ENCODE results near the gene AKIRIN2.

The AKIRIN2 gene

DNA sequence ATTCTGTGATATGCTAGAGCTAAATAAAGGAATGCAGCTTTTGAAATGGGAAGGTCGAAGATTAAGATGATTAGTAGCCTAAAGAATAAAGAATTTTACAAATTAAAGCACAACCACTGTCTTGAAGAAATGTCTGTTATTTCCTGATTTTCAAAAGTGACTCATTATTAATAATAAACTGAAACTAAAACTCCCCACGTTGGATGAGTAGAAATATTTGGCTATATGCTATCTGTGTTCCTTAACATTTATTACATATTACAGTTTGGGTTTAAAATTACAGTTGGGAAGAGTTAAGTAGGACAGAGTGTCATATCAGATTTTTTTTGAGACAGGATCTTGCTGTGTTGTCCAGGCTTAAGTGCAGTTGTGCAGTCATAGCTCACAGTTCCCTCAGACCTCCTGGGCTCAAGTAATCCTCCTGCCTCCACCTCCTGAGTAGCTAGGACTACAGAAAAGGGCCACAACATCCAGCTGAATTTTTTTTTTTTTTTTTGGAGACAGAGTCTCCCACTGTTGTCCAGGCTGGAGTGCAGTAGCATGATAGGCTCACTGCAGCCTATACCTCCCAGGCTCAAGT, 47.1 kb downstream of the AKIRIN2 start:
- no peak for DNase-seq (ENCODE audit: low spot score)

- DNase-seq (ENCODE audit: low spot score), result no peak
Observed at GRCh38 chr6:87654122-87654521, 47.9 kb downstream of the AKIRIN2 start.

DNA sequence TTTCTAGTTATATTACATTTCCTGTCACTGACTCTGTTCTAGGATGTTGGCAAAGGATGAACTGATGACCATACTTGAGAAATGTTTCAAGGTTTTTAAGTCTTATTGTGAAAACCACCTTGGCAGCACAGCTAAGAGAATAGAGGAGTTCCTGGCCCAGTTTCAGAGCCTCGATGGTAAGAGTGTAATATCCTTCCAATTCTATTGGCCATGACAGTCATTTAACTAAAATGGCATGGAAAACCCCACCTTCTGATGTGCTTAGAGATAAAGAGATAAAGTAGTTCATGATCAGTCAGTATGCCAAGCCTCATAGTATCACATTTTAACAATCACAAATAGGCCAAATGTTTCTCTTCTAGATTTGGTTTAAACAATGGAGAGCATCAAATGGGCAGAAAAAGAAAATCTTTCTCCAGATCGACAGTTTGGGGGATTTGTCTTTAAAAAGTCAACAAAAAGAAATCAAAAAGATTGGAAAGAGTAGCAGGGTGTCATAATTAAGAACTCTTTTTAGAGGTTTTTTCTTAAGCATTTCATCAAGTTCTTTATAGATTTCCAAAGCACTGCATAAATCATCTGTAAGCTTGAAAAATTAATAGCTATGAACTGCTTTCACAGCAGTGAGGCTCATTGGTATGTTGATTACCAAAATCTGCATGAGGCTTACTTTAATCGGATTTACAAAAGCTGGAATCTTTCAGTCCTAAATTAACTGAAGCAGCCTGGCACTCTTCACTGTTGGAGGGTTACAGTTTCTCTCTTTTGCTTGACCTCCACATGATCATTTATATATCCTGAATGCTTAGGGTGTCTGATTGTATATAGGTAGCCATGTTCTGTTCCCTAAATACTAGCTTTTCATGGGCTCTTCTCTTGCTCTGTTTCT, 48.7 kb downstream of the AKIRIN2 start:
- DNase-seq (ENCODE audit: low spot score), result no peak

- DNase-seq (ENCODE audit: low spot score), result no peak
Observed at GRCh38 chr6:87645080-87645479, 57.0 kb downstream of the AKIRIN2 start.

DNA sequence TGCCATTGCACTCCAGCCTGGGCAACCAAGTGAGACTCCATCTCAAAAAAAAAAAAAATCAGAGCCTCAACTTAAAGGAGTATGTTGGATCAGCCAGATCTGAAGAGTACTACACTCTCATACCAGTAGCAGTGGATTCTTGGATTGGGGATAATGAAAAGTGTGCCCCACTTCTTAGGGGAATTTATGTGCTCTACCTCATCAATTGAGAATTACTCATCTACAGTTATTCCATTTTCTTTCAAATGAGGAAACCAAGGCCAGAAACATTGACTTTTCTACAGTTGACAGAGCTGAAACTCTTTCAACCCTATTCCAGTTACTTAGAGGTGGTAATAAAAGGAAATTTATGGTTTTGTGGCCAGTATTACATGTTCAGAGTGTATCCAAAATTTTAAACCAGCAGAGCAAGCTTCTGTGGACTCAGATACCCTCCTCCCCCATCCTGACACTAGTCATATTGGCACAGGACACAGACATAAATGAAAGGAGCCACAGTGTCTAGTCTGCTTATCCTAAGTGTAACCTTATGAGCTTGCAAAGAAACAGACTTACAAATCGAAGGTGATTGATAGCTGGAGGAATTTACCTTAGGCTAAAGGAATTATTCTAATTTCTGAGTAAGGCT, 60.9 kb downstream of the AKIRIN2 start:
- DNase-seq (ENCODE audit: low spot score), result no peak

DNA sequence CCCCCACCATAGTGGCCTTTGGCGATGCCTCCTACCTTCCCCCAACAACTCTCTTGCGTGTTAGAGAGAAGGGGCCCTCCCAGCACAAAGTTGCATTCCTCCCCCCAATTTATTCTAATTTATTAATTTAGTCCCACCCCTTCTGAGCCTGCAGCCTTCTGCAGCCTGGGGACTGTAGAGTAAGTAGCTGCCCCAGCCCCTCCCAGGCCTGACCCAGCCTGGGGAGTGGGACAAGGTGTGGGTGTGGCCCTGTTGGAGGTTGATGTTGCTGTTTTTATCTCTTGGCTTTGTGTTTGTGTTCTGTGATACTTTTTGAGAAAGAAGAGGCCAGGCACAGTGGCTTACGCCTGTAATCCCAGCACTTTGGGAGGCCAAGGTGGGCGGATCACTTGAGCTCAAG, 62.7 kb downstream of the AKIRIN2 start:
- no peak for DNase-seq (ENCODE audit: low spot score)

GRCh38 chr6:87637106-87637505, 64.9 kb downstream of the AKIRIN2 start:
- no peak for DNase-seq (ENCODE audit: low spot score)

DNA sequence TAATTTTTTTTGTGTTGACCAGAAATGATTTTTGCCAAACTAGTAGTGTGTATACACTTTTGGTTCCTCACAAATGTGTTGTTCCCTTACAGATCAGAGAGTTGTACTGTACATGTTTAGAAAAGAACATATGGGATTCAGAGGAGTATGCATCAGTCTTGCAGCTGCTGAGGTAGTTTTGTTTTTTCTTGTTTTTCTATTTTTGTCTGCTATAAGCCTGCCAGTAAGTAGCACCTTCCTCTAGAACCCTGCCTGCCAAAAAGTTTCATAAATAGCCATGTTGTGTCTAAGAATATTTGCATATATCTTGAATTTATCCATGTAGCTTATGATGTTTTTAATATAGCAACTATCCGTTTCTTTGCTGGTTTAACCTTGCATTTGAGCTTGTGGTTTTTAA, 65.7 kb downstream of the AKIRIN2 start:
- no peak for DNase-seq (ENCODE audit: low spot score)

DNA sequence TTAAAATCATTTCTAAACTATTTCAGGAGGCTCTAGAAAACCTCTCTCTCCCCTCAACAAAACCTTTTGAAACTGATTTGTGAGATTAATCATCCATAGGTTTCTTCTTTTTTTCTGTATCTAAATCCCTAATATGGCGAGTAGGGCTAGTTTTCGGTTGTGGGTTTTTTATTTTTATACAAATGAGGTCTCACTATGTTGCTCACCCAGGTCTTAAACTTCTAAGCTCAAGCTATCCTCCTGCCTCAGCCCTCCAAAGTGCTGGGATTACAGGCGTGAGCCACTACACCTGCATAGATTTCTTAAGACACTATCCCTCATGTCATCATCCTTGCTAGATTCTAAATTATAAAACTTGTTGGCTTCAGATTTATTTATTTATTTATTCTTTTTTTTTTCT, 68.2 kb downstream of the AKIRIN2 start:
- DNase-seq (ENCODE audit: low spot score), result no peak

DNA sequence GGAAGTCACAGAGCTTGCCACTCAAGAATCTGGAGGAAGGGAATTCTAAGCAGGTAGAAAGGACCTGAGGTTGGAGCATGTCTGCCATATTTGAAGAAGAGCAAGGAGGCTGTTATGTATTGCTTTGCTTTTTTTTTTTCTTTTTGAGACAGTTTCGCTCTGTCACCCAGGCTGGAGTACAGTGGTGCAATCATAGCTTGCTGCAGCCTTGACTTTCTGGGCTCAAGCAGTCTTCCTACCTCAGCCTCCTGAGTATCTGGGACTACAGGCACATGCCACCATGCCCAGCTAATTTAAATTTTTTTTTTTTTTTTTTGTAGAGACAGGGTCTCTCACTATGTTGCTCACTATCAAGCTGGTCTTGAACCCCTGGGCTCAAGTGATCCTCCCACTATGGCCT, 71.3 kb downstream of the AKIRIN2 start:
- DNase-seq (ENCODE audit: low spot score), result no peak

GRCh38 chr6:87628881-87629280, 73.2 kb downstream of the AKIRIN2 start:
- no peak for DNase-seq (ENCODE audit: low spot score)

DNA sequence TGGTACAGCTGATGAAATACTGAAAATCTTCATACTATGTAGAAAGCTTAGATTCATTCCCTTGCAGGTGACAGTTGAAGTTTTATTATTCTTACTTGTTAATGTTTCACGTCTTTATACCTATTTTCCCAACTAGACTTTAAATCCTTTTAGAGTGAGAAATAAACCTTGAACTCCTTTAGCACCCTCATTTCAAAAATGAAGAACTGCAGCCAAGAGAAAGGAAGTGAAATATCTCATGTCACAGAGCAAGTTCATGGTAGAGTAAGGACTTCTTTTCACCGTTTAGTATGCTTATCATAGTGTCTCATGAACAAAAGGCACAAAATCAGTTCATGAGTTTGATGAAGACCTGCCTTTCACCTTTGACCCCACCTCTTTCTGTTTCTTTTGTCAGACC, 73.6 kb downstream of the AKIRIN2 start:
- no peak for DNase-seq (ENCODE audit: low spot score)
